ENCODE data around the gene MCM3.

DNA sequence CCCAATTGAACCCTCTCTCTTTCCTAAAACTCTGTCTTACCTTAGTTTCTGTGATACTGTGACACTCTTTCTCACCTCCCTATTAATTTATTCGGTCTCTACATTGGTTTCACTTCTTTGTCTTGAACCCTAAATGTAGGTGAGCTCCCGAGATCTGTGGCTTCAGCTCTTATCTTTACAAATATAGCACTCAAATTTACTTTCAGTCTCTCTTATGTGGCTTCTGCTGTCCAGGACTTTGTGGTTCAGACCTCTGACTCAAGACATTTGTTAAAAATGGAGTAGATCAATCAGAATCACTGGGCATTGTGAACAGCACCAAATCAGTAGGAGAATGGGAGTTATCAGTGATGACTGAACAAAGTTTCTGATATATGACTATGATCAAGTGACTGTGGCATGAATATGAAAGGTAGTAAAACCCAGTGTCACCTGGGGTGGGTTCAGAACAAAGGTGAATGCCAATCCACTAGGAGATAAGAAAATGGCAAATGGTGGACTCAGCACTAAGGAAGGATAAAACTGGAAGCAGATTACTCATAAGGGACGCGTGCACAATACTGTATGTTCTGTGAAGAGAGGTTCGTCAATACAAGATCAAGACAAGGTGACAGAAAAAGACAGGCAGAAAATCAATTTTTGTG, 67.5 kb downstream of the MCM3 start:
- TF ChIP-seq SPI1 (IDR thresholded peaks at IDR 0.05; ENCODE audit: low read depth, low read length) = peak; percentile 43; the same call in 1 of the 2 replicates
- TF ChIP-seq TAF1 (IDR thresholded peaks at IDR 0.05; ENCODE audit: low read depth, low read length) = no peak
- TF ChIP-seq POLR2AphosphoS5 (IDR thresholded peaks at IDR 0.05; ENCODE audit: low read depth, low read length) = no peak
